H1 (cell line): Measurements from ENCODE around the gene ABHD8.

Experiments
- ASH2L ChIP-seq: fragments of 200-600, 300-600 bp; sonication (generic); IDR thresholded peaks from one replicate; pipeline ENCODE4 v1.7.1; 2017; ENCODE audit warnings: low read length
- CBX8 ChIP-seq: fragments of 300-800, 300-1000 bp; sonication (generic); IDR thresholded peaks from 2 replicates; pipeline ENCODE4 v1.7.1; 2016; ENCODE audit warnings: low read depth, low read length, borderline replicate concordance
- CTBP2 ChIP-seq: IDR thresholded peaks from 2 replicates; pipeline ENCODE4 v1.7.0; 2011; ENCODE audit warnings: borderline replicate concordance, mild to moderate bottlenecking, moderate library complexity, mixed read lengths, low read length; ENCODE audit not compliant: insufficient read depth, insufficient read length
- EGR1 ChIP-seq: IDR thresholded peaks from 2 replicates; pipeline ENCODE4 v1.6.1; 2011; ENCODE audit warnings: low read depth, low read length, borderline replicate concordance
- GABPA ChIP-seq: IDR thresholded peaks from 2 replicates; pipeline ENCODE4 v1.6.1; 2011; ENCODE audit warnings: mild to moderate bottlenecking, low read length, moderate library complexity, borderline replicate concordance; ENCODE audit not compliant: insufficient read depth
- NRF1 ChIP-seq: IDR thresholded peaks from 2 replicates; pipeline ENCODE4 v1.6.1; 2011; ENCODE audit warnings: mild to moderate bottlenecking, low read depth, low read length, improper control_type of control experiment
- POLR2A ChIP-seq, 2 experiments: IDR thresholded peaks; 1 replicate in 1 of 2; 2 replicates in 1 of 2; pipeline ENCODE4 v1.6.1; 2011; ENCODE audit warnings: low read depth in 2 of 2, low read length in 2 of 2, mild to moderate bottlenecking in 2 of 2; ENCODE audit errors: control extremely low read depth in 1 of 2
- SP4 ChIP-seq: IDR thresholded peaks from 2 replicates; pipeline ENCODE4 v1.6.1; 2012; ENCODE audit warnings: low read length, inconsistent platforms
- TAF1 ChIP-seq: IDR thresholded peaks from 2 replicates; pipeline ENCODE4 v1.6.1; 2011; ENCODE audit warnings: mild to moderate bottlenecking, low read depth, low read length
- TF ChIP-seq, protein P1 (sequence below), 3 experiments: IDR thresholded peaks; 1 replicate in 2 of 3; 2 replicates in 1 of 3; pipeline versions ENCODE4 v1.5.1 to v1.6.1; 2011; ENCODE audit warnings: low read length in 3 of 3, mild to moderate bottlenecking in 3 of 3, inconsistent platforms in 2 of 3, low read depth in 1 of 3, moderate library complexity in 1 of 3; ENCODE audit not compliant: insufficient read depth in 1 of 3; ENCODE audit errors: control extremely low read depth in 1 of 3
- TF ChIP-seq, protein P2 (sequence below): IDR thresholded peaks from 2 replicates; pipeline ENCODE4 v1.6.1; 2012; ENCODE audit warnings: inconsistent platforms
- TF ChIP-seq, protein P3 (sequence below): IDR thresholded peaks from 2 replicates; pipeline ENCODE4 v1.6.1; 2012; ENCODE audit warnings: low read length, inconsistent platforms

DNA sequence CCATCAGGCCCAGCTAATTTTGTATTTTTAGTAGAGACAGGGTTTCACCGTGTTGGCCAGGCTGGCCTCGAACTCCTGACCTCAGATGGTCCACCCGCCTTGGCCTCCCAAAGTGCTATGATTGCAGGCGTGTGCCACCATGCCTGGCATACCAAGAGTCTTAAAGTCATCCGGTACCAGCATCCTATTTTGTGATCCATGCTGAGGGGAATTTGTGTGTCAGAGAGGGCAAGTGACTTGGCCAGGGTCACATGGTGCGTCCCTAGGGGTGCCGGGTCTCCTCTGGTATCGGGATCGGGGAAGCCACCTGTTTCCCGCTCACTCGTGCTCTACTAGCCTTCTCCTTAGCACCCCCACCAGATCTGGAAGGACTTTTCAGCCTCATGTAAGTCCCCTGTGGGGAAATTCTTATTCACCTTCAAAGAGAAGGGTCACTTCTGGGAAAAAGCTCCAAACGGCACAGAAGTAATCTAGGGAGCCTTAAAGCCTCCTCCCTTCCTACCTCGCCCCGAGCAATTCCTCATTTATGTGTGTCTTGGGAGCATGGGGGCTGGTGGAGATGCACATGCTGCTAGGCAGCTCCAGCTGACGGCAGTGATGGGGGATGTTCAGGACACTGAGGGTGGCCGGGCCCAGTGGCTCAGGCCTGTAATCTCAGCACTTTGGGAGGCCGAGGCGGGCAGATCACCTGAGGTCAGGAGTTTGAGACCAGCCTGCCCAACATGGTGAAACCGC, 27.6 kb downstream of the ABHD8 start:
- TF ChIP-seq, protein P1, sequence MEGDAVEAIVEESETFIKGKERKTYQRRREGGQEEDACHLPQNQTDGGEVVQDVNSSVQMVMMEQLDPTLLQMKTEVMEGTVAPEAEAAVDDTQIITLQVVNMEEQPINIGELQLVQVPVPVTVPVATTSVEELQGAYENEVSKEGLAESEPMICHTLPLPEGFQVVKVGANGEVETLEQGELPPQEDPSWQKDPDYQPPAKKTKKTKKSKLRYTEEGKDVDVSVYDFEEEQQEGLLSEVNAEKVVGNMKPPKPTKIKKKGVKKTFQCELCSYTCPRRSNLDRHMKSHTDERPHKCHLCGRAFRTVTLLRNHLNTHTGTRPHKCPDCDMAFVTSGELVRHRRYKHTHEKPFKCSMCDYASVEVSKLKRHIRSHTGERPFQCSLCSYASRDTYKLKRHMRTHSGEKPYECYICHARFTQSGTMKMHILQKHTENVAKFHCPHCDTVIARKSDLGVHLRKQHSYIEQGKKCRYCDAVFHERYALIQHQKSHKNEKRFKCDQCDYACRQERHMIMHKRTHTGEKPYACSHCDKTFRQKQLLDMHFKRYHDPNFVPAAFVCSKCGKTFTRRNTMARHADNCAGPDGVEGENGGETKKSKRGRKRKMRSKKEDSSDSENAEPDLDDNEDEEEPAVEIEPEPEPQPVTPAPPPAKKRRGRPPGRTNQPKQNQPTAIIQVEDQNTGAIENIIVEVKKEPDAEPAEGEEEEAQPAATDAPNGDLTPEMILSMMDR (IDR thresholded peaks at IDR 0.05; ENCODE audit: control extremely low read depth in 1 of 3, insufficient read depth in 1 of 3, low read depth in 1 of 3, low read length in 3 of 3), result no peak
- TF ChIP-seq GABPA (no peak), CTBP2 (no peak), POLR2A (IDR thresholded peaks at IDR 0.05; ENCODE audit: control extremely low read depth in 1 of 2, low read depth in 2 of 2, low read length in 2 of 2) (no peak), CBX8 (no peak), ASH2L (no peak), NRF1 (no peak), SP4 (no peak), TAF1 (no peak), EGR1 (no peak)
- TF ChIP-seq, protein P2, sequence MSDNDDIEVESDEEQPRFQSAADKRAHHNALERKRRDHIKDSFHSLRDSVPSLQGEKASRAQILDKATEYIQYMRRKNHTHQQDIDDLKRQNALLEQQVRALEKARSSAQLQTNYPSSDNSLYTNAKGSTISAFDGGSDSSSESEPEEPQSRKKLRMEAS, result no peak
- TF ChIP-seq, protein P3, sequence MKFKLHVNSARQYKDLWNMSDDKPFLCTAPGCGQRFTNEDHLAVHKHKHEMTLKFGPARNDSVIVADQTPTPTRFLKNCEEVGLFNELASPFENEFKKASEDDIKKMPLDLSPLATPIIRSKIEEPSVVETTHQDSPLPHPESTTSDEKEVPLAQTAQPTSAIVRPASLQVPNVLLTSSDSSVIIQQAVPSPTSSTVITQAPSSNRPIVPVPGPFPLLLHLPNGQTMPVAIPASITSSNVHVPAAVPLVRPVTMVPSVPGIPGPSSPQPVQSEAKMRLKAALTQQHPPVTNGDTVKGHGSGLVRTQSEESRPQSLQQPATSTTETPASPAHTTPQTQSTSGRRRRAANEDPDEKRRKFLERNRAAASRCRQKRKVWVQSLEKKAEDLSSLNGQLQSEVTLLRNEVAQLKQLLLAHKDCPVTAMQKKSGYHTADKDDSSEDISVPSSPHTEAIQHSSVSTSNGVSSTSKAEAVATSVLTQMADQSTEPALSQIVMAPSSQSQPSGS, result no peak
